HT-29 (cell line): ENCODE data around the gene SYT1. TPM values are rescaled to one million over a fixed set of nuclear protein-coding genes. Genes with fewer than 3 reads are reported as not detected.

Source experiments
- DNase-seq: peaks from one replicate; pipeline ENCODE4 v3.0.0-alpha.2; 2015; ENCODE audit warnings: low spot score
- total RNA-seq: library from RNA; depleted of rRNA; stranded (reverse); fragments of >200 nt; shearing (Covaris generic); gene quantifications from 2 replicates; pipeline ENCODE4 v1.2.3, GENCODE V29; 2014

Gene SYT1
- total RNA-seq, 1 experiment from 2014 or later: not detected

DNA sequence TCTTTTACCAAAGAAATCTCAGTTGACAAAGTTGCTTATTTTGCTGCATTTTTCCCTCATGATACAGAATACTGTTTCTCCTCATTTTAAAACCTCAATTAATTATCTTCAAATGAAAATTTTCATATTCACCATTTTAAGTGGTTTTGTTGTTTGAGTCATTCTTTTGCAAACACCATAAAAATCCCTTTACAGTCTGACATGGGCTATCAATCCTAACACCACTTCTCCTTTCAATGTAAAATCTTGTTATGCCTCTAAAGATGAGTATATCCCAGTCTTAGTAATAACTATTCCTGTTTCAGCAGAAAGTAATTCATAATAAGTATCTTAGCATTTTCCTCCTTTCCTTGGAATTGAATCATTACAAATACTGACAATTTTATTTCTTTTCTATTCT, 192.2 kb downstream of the SYT1 start:
- DNase-seq: no peak

DNA sequence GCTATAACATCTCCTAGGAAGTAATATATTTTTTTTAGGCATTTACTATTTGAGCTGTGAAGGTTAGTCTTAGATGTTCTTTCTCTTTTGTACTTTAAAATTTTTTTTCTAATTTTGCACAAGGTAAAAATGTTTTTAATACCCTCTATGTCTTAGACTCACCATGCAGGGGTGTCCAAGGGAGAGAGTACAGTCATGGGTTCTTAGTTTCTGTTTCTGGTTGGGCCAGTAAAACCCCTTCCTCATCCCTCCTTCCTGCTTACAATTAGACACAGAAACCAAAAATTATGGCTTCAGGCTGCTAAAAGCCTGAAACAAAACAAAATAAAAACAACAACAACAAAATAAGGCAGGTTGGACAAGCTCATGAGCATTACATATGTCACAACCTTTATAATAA, 193.0 kb downstream of the SYT1 start:
- DNase-seq: no peak

DNA sequence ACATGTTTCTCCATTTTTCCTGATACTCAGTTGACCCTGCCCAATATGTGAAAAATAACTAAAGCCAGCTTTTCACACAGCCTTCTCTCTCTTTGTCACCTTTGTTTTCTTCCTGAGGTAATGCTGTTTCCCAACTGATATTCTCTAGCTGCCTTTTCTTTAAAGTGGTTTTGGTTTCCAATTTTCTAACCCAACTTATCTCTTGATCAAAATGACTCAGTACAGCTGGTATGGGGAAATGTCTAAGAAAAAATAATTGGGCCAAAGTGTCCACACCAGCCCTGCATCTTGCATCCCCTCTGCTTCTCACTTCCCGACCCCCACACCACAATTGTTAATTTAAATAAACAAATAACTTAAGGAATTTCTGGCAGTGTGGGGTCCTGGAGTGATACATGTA, 193.8 kb downstream of the SYT1 start:
- peak; percentile 68 for DNase-seq

DNA sequence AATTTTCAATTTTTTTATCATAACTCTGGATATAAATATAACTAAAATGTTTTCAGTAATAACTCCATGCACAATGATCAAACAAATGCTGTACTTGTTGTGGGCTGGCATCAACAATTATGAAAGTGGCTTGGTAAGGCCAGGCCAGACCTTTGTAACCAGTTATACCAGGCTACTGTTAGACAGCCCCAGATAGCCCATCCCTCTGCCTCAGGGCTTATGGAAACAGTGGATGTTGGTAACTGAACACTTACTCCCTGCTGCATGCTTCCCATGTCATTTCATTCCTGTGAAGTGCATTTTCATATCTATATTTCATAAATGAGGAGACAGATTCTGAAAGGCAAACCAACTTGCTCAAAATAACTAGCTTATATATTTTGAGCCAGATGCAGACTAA, 195.0 kb downstream of the SYT1 start:
- no peak for DNase-seq

DNA sequence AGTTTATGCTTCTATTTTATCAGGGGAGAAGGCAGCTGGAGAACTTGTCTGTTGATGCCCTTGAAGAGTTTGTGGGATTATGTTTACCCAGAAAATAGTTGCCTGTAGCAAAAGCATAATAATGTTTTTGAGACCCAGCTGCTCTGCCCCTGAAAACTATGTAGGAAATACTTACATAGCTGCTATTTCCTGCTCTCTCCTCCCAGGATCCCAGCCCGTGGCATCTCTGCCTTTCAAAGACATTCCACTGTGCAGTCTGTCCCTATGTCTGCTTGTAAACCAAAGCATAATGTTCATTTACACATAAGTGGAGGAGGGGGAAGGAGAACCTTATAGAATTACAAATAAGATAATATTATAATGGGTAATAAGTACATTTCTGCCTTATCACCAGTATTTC, 198.7 kb downstream of the SYT1 start:
- peak; percentile 74 for DNase-seq

DNA sequence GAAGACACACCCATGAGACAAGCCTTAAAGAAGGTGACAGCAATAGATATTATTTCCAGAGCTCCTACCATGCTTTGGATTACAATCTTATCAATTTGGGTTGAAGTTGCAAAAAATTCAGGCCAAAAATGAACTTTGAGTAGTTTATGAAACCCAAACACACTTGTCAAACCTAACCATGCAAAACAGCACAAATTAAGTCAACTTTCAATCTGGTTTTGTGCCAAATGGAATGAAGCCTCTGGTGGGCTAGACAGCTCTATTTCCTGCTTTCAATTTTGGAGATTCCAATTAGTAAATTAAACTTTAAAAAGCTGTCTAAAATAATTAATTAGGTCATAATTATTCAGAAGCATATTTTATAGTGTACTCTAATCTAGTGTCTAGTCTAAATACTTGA, 203.4 kb downstream of the SYT1 start:
- DNase-seq: no peak

DNA sequence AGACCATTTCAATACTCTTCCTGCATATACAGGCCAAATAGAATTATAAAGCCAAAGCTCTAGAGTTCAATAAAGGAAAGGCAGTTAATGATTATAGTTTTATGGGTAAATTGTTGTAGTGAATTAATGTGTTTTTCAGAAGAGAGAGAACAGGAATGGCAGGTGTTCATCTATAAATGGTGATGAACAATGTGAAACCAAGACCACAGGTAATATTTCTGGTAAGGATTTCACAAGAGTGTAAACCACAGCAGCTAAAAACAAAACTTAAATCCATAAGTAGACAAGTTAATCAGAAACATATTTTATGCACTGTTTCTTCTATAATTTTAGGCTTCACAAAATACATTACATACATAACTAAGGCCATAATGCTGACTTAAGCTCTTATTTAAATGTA, 204.4 kb downstream of the SYT1 start:
- peak; percentile 72 for DNase-seq

DNA sequence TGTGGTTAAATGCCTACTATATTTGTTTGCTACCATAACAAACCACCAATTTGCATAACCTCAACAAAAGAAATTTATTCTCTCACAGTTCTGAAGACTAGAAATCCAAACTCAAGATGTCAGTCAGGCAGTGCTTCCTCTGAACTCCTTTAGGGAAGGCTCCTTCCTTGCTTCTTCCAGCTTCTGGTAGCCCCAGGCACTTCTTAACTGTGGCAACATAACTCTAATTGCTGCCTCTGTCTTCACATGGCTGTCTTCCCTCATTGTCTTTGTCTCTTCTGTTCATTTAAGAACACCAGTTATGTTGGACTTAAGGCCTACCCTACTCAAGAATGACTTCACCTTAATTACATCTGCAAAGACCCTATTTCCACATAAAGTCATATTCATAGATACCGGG, 206.9 kb downstream of the SYT1 start:
- no peak for DNase-seq

DNA sequence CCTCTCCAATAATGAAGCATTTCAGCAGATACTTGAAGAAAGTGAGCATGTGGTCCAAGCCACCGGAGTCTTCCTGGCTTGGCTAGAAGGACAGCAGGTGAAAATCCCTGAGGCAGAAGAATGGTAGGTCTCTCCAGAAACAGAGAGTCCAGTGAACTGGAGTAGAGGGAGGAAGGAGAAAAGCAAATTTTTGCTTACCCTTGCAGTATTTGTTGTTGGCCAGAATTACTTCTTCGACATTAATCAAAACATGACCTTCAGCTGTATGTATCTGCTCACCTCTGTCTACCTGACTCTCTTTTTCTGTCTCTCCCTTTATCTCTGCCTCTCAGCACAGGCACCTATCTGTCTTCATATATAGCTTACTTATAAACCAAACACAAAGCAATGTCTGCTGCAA, 208.9 kb downstream of the SYT1 start:
- no peak for DNase-seq

DNA sequence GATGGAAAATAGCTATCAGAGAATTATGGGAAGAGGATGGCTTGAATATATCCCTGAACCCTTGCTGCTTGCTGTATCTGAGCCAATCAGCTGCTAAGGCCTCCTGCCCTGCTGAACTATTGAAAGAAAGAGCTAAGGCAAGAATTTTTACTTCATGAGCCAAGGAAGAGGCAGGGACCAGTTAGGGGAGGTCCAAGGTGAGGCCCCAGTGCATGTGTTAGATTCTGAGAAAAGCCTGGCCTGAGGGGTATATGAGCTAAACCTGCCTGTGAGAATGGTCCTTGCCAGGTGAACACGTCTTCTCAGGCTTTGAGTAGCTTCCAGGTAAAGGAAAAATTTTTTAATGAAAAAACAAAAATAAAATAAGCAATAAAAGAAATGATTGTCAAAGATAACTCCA, 218.0 kb downstream of the SYT1 start:
- DNase-seq: no peak

DNA sequence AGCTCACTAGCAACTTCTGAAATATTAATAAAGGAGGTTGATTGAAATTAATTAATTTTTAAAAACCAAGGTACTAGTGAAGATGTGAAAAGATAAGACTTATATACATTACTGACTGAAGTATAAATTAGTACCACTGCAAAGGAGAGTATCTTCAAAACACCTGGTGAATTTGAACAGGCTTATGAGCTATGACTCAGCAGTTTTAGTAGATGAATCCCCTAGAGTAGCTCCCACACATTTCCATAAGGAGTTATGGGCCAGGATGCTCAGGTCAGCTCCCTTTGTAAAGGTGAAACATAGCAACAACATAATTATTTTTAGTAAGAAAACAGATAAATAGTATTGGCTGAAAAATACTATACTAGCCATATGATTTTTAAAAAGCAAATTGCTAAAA, 218.6 kb downstream of the SYT1 start:
- no peak for DNase-seq

DNA sequence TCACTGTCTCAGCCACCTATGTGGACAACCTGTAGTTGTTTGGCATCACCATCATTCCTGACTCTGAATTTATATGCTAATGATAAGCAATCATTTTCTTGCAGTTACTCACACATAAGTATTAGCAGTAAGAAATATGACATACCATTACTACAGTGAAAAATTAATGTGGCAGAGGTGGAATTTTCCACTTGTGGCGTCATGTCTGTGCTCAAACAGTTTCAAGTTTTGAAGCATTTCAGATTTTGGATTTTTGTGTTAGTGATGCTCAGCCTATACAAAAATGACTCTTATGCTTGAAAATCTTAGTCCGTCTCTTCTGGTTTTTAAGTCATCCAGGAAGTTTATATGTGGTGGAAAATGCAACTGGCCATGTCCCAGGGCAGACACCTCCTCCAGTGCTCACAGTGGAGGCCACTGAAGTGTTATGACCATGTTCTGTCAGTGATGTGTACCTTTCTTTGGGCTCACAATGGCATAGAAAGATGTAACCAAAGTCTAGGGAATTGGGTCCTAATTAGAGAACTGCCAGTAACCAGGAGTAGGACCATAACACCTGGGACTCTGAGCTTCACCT, 220.6 kb downstream of the SYT1 start:
- DNase-seq: no peak

DNA sequence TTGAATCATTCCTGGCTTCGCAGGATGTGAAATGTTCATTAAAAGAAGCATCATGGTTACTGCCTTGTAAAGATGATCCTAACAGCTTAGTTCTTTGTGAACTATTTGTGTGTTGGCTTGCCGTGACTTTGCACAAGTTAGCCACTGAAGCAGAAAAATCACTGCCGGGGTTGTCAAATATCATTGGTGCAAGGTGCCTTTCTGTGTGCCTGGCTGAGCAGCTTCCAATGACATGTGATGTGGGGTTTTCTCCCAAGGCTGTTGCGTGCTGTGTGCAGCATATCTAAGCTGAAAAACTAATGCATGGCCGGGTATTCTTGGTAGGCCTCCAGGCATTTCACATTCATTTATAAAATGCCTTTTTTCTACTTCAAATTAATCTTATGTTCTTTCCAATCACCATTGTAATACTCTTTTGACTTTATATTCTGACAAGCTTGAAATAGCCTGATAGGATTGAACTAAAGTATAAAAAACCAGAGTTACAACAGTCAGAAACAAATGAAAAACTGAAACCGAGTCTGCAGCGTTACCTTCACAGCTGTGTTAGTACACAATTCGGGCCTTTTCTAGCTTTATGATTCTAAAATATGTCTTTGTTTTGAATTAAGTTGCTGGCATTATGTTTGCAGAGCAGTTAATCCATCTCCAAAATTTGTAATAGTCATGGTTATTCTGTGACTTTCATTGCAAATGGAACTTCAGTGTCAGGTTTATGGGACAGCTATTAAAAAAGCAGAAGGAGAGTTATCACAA, 222.1 kb downstream of the SYT1 start:
- no peak for DNase-seq

DNA sequence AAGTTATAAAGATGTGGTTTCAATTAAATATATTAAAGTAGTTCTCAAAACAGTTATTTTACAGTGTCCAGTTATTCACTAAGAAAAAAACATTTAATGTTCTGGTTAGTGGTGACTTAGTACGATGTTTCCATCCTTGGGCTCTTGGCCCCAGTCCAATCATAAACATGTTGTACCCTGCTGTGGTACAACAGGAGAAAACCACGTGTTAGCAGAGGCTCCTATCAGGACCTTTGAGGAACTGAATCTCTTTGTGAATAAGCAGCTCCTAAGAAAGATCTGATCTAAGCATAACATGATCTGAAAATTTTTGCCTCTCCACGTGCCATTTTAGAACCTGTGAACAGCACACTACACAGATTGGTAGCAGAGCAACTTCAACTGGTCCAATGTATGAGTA, 234.0 kb downstream of the SYT1 start:
- no peak for DNase-seq

DNA sequence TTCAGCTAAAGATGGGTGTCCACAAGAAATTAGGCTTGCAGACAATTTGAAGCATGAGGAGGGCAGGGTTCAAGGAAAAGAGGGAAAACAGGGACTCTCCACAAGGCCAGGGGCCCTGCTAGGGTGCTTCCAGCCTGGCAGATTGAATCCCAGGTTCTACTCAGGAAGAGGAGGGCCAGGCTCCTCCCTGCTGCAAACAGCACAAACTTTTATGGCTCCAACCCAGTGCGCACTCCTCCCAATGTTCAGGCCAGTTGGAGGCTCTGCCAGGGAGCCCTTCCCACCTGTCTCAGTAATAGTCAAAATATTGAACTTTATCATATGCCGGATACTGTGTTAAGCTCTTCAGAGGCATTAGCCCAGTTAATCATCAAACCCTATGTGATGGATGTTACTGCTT, 244.4 kb downstream of the SYT1 start:
- DNase-seq: no peak

DNA sequence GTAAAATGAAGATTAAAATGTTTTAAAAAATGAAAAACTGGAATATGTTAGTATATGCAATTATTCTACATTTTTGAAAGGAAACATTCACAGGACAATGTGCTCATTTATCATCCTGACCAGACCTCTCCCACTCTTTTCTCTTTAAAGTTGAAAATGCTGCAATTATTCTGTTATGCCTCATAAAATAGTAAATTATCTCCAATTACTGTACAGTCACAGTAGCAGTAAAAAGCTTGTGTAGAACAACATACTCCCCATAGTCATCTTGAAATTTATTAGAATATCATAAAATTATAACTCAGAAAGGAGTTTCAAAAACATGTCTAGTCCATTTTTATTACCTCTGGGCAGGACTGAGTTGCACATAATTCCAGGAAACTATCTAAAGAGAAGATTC, 250.3 kb downstream of the SYT1 start:
- no peak for DNase-seq

DNA sequence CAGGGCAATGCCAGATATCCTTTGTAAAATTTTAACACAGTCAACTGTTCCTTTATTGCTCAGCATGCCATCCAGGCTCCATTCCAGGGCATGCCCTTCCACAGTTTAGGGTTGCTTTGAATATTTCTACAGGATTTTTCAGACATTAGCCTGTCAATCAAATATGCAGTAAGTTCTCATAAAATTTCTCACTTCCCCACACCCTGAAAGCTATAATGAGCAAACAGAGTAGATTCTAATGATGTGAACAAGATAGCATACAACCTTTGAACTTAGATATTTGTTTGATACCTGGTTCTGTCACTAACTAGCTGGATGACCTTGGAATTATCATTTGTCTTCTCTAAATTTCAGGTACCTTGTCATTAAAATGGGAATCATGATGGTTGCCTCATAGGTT, 251.2 kb downstream of the SYT1 start:
- DNase-seq: no peak

DNA sequence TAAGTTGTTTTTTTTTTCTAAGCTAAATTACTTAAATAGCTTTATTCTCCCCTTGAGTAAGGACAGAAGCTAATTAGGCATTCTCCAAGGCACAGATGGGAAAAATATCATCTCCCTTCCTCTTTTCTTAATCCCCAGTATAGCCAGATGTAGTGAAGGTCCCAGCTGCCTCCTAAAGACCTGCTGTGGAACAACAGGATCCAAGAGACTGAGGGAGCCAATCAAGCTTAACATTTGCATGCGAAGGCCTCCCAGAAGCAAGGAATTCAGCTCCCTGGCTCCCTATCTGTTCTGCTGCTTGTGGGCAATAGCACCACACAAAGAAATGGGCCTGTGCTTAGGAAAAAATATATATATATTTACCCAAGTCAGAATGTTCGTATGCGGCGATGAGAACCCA, 255.2 kb downstream of the SYT1 start:
- no peak for DNase-seq

DNA sequence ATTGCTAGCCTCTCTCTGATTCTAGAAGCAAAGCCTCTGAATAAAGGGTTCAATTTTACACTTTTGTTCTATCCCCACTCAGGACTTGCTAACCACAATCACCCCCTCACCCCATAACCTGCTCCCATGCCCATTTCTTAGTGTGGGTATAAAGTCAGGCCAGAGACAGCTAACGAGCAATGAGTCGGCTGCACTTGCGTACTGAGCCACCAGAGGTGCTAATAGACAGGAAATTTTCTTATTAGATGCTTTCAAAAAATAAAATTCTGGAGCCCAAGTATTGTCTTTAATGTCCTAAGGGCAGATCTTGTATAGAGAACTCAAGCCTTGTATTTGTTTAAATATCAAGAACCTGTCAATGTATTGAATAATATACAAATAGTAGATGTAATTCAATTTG, 256.9 kb downstream of the SYT1 start:
- DNase-seq: peak; percentile 44

DNA sequence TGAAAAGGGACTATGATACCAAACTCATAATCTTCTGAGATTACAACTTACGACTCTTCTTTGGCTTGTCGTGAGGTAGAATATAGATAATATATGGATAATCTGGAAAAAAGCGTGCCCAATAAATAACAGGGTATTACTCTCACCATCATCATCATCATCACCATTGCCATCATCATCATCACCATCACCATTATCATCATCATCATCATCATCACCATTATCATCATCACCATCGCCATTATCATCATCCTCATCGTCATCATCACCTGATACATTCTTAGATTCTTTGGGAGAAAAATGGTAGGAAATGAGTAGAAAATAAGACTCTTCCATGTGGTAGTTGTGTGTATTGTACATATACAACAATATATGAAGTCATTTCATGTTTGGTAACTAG, 259.8 kb downstream of the SYT1 start:
- no peak for DNase-seq

DNA sequence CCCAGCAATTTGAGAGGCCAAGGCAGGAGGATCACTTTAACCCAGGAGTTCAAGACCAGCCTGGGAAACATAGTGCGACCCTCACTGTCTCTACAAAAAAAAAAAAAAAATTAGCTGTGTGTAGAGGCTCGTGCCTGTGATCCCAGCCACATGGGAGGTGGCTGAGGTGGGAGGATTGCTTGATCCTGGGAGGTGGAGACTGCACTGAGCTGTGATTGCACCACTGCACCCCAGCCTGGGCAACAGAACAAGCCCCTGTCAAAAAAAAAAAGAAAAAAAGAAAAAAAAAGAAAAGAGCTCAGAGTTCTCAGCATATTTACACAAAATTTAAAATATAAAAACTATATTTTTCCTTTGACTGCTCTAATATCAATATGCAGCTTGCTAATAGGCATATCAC, 260.8 kb downstream of the SYT1 start:
- no peak for DNase-seq

DNA sequence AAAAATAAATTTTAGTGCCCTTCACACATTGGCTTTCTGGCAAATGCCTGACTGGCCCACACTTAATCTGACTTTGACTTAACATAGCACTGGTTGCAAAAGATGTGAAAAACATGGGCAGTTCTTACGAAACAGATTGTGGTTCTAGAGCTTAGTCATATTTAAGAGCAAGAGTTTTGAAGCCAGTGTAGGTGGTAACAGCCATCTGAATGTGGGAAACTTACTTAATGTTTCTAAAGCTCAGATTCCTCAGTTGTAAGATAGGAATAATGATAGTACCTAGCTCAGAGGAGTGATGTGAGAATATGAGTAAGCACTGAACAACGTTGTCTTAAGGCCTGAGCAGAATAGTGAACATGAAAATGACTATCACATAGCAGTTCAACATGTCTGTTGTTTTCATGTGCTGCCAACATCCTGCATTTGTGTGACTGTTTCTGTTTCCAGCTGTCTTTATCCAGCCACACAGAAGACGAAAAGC, 262.7 kb downstream of the SYT1 start:
- no peak for DNase-seq

DNA sequence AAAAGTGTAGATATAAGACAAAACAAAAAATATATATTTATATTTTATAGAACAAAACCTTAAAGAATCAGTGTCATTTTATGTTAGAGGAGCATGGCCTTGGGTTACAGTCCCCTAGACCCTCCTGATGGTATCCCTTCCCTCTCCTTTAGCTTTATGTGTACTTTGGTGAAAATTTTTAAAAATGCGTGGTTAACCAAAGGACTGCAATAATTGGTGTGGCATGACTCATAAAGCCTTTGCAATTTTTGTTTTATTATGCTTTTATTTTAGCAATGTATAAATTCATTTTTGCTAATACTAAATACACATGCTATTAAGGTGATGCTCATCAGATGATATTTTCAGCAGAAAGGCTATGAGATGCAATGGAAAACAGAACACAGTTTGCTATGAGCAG, 264.4 kb downstream of the SYT1 start:
- DNase-seq: no peak

DNA sequence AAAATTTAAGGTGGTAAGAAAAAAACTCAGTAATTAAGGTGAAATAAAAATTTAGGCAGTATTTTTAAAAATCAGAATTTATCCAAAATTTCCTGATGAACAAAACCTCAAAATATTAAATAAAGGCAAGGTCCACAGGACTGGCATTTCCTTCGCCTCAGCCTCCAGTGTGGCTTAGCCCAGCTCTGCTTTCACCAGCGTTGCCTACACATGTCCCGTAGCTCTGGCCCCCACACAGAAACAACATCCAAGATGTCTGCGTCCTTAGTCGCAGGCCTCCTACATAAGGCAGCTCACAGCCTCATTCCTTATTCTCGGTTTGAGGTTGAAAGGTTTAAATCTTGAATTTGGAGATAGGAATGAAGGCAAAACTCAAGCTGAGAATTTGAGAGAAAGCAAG, 274.3 kb downstream of the SYT1 start:
- DNase-seq: no peak
